MM.1S (cell line): ENCODE measurements around the gene CTAGE9.
"Not testable (repeated sequence)": the region's sequence is repeated elsewhere in the genome, so short reads cannot be mapped to it uniquely, and the experiment has no call there.

Experiments used
- DNase-seq: peaks from one replicate; pipeline ENCODE4 v3.0.0-alpha.2; 2015
- H2AFZ ChIP-seq: fragments of 300-600 bp; sonication (generic); 2 replicates; pipeline ENCODE4 v1.6.0; 2016; ENCODE audit warnings: antibody characterized with exemption, low read length
- H3F3A ChIP-seq: fragments of 300-600 bp; sonication (generic); 2 replicates; pipeline ENCODE4 v1.6.1; 2016; ENCODE audit warnings: mild to moderate bottlenecking, antibody characterized with exemption, low read length, moderate library complexity, mixed read lengths; ENCODE audit not compliant: insufficient read depth
- H3K27ac ChIP-seq: fragments of 300-600 bp; sonication (generic); 2 replicates; pipeline ENCODE4 v1.5.1; 2016; ENCODE audit warnings: mild to moderate bottlenecking, low read length
- H3K27me3 ChIP-seq: fragments of 300-600 bp; sonication (generic); replicated peaks from 2 replicates; pipeline ENCODE4 v1.6.0; 2016; ENCODE audit warnings: low read length; ENCODE audit not compliant: insufficient read depth
- H3K36me3 ChIP-seq: fragments of 300-600 bp; sonication (generic); replicated peaks from 2 replicates; pipeline ENCODE4 v1.6.1; 2016; ENCODE audit warnings: mild to moderate bottlenecking, low read length, mixed read lengths; ENCODE audit not compliant: insufficient read depth
- H3K4me1 ChIP-seq: fragments of 300-600 bp; sonication (generic); 2 replicates; pipeline ENCODE4 v1.6.1; 2016; ENCODE audit warnings: low read length, mixed read lengths
- H3K4me2 ChIP-seq: fragments of 300-600 bp; sonication (generic); 2 replicates; pipeline ENCODE4 v1.6.0; 2016; ENCODE audit warnings: low read depth, low read length
- H3K4me3 ChIP-seq: fragments of 300-600 bp; sonication (generic); 2 replicates; pipeline ENCODE4 v1.5.1; 2016; ENCODE audit warnings: low read length, mixed read lengths
- H3K79me2 ChIP-seq: fragments of 300-600 bp; sonication (generic); 2 replicates; pipeline ENCODE4 v1.6.1; 2016; ENCODE audit warnings: mixed run types, low read length, mixed read lengths
- H3K9ac ChIP-seq: fragments of 300-600 bp; sonication (generic); 2 replicates; pipeline ENCODE4 v1.6.1; 2016; ENCODE audit warnings: low read length, mixed read lengths
- H3K9me2 ChIP-seq: fragments of 300-600 bp; sonication (generic); replicated peaks from 2 replicates; pipeline ENCODE4 v1.6.1; 2016; ENCODE audit warnings: mild to moderate bottlenecking, low read length, mixed read lengths; ENCODE audit not compliant: insufficient read depth
- H3K9me3 ChIP-seq: fragments of 300-600 bp; sonication (generic); replicated peaks from 2 replicates; pipeline ENCODE4 v1.6.1; 2016; ENCODE audit warnings: mild to moderate bottlenecking, low read length, mixed read lengths; ENCODE audit not compliant: insufficient read depth
- H4K20me1 ChIP-seq: fragments of 300-600 bp; sonication (generic); 2 replicates; pipeline ENCODE4 v1.6.1; 2016; ENCODE audit warnings: mild to moderate bottlenecking, low read length, moderate library complexity, mixed read lengths; ENCODE audit not compliant: insufficient read depth
- CTCF ChIP-seq: fragments of 300-600 bp; sonication (generic); IDR thresholded peaks from 2 replicates; pipeline ENCODE4 v1.5.1; 2016; ENCODE audit warnings: antibody characterized with exemption, low read length, mixed read lengths
- EZH2 ChIP-seq: fragments of 300-600 bp; sonication (generic); optimal IDR thresholded peaks from 2 replicates; pipeline ENCODE3; 2017; ENCODE audit warnings: low read depth, mild to moderate bottlenecking, antibody characterized with exemption, low read length, mixed read lengths
- EZH2phosphoT487 ChIP-seq: fragments of 300-600 bp; sonication (generic); IDR thresholded peaks from 2 replicates; pipeline ENCODE4 v1.6.1; 2018; ENCODE audit warnings: antibody characterized with exemption, low read length

CTAGE9 gene

GRCh38 chr6:131724114-131724513 lies 13.3 kb upstream of the CTAGE9 start:
- no peak overlapping the region for H3K9ac ChIP-seq
- no peak overlapping the region for H3K4me2 ChIP-seq
- H3F3A ChIP-seq, result no peaks in the 10 kb centered on the region
- no peaks in the 10 kb centered on the region for H3K4me1 ChIP-seq
- no peak overlapping the region for H3K4me3 ChIP-seq
- no peaks in the 10 kb centered on the region for H3K9me3 ChIP-seq
- no peaks in the 10 kb centered on the region for H3K9me2 ChIP-seq
- DNase-seq, result no peak
- TF ChIP-seq EZH2 (no peak), EZH2phosphoT487 (no peak)
- no peaks in the 10 kb centered on the region for H3K79me2 ChIP-seq
- no peaks in the 10 kb centered on the region for H3K36me3 ChIP-seq
- H3K27ac ChIP-seq, result no peak overlapping the region
- H2AFZ ChIP-seq, result no peak overlapping the region
- no peaks in the 10 kb centered on the region for H3K27me3 ChIP-seq
- no peaks in the 10 kb centered on the region for H4K20me1 ChIP-seq

GRCh38 chr6:131721161-131721560 lies 10.3 kb upstream of the CTAGE9 start:
- H3K9me2 ChIP-seq, result no peaks in the 10 kb centered on the region
- H2AFZ ChIP-seq, result no peak overlapping the region
- H3K9me3 ChIP-seq, result no peaks in the 10 kb centered on the region
- no peak for DNase-seq
- no peak overlapping the region for H3K9ac ChIP-seq
- TF ChIP-seq CTCF, result no peak
- no peak for TF ChIP-seq EZH2phosphoT487
- TF ChIP-seq EZH2, result no peak
- H4K20me1 ChIP-seq, result no peaks in the 10 kb centered on the region
- no peaks in the 10 kb centered on the region for H3K36me3 ChIP-seq
- no peaks in the 10 kb centered on the region for H3K79me2 ChIP-seq
- H3F3A ChIP-seq, result no peaks in the 10 kb centered on the region
- H3K27me3 ChIP-seq, result no peaks in the 10 kb centered on the region
- H3K4me2 ChIP-seq, result no peak overlapping the region
- no peak overlapping the region for H3K27ac ChIP-seq
- H3K4me3 ChIP-seq, result no peak overlapping the region
- H3K4me1 ChIP-seq, result no peaks in the 10 kb centered on the region

- TF ChIP-seq CTCF, result no peak
- TF ChIP-seq EZH2, result no peak
- no peak for TF ChIP-seq EZH2phosphoT487
- Histone ChIP-seq H3K9ac (no peak overlapping the region), H3K9me3 (no peaks in the 10 kb centered on the region), H3K4me3 (no peak overlapping the region), H3K27ac (no peak overlapping the region), H3K4me2 (no peak overlapping the region), H3K4me1 (no peaks in the 10 kb centered on the region), H2AFZ (no peak overlapping the region), H3K9me2 (no peaks in the 10 kb centered on the region), H3K36me3 (no peaks in the 10 kb centered on the region), H3F3A (no peaks in the 10 kb centered on the region), H3K79me2 (no peaks in the 10 kb centered on the region), H4K20me1 (no peaks in the 10 kb centered on the region), H3K27me3 (no peaks in the 10 kb centered on the region)
- DNase-seq, result no peak
Measured at GRCh38 chr6:131717836-131718542, 7.2 kb upstream of the CTAGE9 start.

GRCh38 chr6:131715567-131715966 lies 4.8 kb upstream of the CTAGE9 start:
- H3K4me3 ChIP-seq, H3K9me2 ChIP-seq, H3K9ac ChIP-seq, H3K27ac ChIP-seq, DNase-seq, H3K79me2 ChIP-seq, H3F3A ChIP-seq, H4K20me1 ChIP-seq, H3K4me2 ChIP-seq, H3K9me3 ChIP-seq, H3K36me3 ChIP-seq, H3K27me3 ChIP-seq, H2AFZ ChIP-seq, H3K4me1 ChIP-seq: not testable (repeated sequence)

- not testable (repeated sequence) for H3K27ac ChIP-seq, H3K79me2 ChIP-seq, DNase-seq, H3K9ac ChIP-seq, H3K9me2 ChIP-seq, H3K36me3 ChIP-seq, H3K9me3 ChIP-seq, H3K4me2 ChIP-seq, H3K27me3 ChIP-seq, H3K4me1 ChIP-seq, H3K4me3 ChIP-seq, H3F3A ChIP-seq, H4K20me1 ChIP-seq, H2AFZ ChIP-seq
Measured at GRCh38 chr6:131703905-131704304, 6.9 kb downstream of the CTAGE9 start.

- not testable (repeated sequence) for H3K4me2 ChIP-seq, H3K9me3 ChIP-seq, H3K27ac ChIP-seq, H3K79me2 ChIP-seq, H3K4me3 ChIP-seq, H3K4me1 ChIP-seq, H3K9ac ChIP-seq, DNase-seq, H2AFZ ChIP-seq, H4K20me1 ChIP-seq, H3F3A ChIP-seq, H3K36me3 ChIP-seq, H3K27me3 ChIP-seq, H3K9me2 ChIP-seq
Measured at GRCh38 chr6:131700851-131701250, 10.0 kb downstream of the CTAGE9 start.
